Muscle of leg (tissue), 16 donors: ENCODE data around the gene TMEM143. TPM values are rescaled to one million over a fixed set of nuclear protein-coding genes. Genes with fewer than 3 reads are reported as not detected.

ENCODE experiments used
- DNase-seq: peaks from one replicate; pipeline ENCODE4 v3.0.0; 2013
- H3K27ac ChIP-seq: one replicate; pipeline ENCODE4 v1.5.1; 2013; ENCODE audit warnings: mild to moderate bottlenecking, low read length, control low read depth
- H3K27me3 ChIP-seq: one replicate; pipeline ENCODE4 v1.6.1; 2013; ENCODE audit warnings: low read length; ENCODE audit not compliant: control insufficient read depth, insufficient read depth
- H3K36me3 ChIP-seq: one replicate; pipeline ENCODE4 v1.6.1; 2013; ENCODE audit warnings: low read length; ENCODE audit not compliant: control insufficient read depth, insufficient read depth
- H3K4me1 ChIP-seq: one replicate; pipeline ENCODE4 v1.6.1; 2013; ENCODE audit warnings: low read length; ENCODE audit not compliant: control insufficient read depth, insufficient read depth
- H3K4me3 ChIP-seq: one replicate; pipeline ENCODE4 v1.5.1; 2013; ENCODE audit warnings: low read length, control low read depth
- H3K9me3 ChIP-seq: replicated peaks from 2 replicates; pipeline ENCODE4 v1.6.1; 2013; ENCODE audit warnings: low read depth, low read length; ENCODE audit not compliant: control insufficient read depth
- WGBS: methylation state at CpG from one replicate; pipeline ENCODE4 v1.1.5; 2013; ENCODE audit warnings: missing lambda C conversion rate; ENCODE audit not compliant: insufficient coverage; 5-methylcytosine and 5-hydroxymethylcytosine counted together
- long read RNA-seq, 11 donors: transcript quantifications; one replicate each; lab custom pipeline, GENCODE V29; 2026
- polyA plus RNA-seq, 8 donors: library from polyadenylated mRNA; unstranded; fragments of 120-200 nt; gene quantifications; one replicate each; pipeline versions ENCODE4 v1.2.1 to v1.2.3, GENCODE V29; 2013; ENCODE audit warnings: inconsistent platforms in 1 of 8, low replicate concordance in 1 of 8; ENCODE audit not compliant: insufficient read length in 8 of 8, insufficient read depth in 1 of 8
- total RNA-seq: library from RNA; stranded (reverse); fragments of 120-200 nt; gene quantifications from one replicate; pipeline ENCODE4 v1.2.4, GENCODE V29; 2013

The TMEM143 gene
- total RNA-seq (4.1 TPM), polyA plus RNA-seq (10 to 100 TPM in 7 of 8 donors, 1 to 10 TPM in 1; 8.0 to 17.4 (median 15.0) TPM)
- long read RNA-seq, donor 1, partial matches to known transcripts, result 0 of 3 reads
- long read RNA-seq, donor 1, other reads (novel, unspliced or antisense), result 0 of 3 reads
- long read RNA-seq, donor 2, result 0 reads
- long read RNA-seq, donor 3, partial matches to known transcripts, result 0 of 4 reads
- long read RNA-seq, donor 3, other reads (novel, unspliced or antisense), result 0 of 4 reads
- long read RNA-seq, donor 4, result 0 reads
- long read RNA-seq, donor 5, transcript TMEM143-201 (8 exons, 2,560 nt), result major isoform, 6 of 6 reads
- long read RNA-seq, donor 5, partial matches to known transcripts, result 0 of 6 reads
- long read RNA-seq, donor 5, other reads (novel, unspliced or antisense), result 0 of 6 reads
- long read RNA-seq, donor 6, partial matches to known transcripts, result 0 of 3 reads
- long read RNA-seq, donor 6, other reads (novel, unspliced or antisense), result 0 of 3 reads
- long read RNA-seq, donor 7, partial matches to known transcripts, result 0 of 1 reads
- long read RNA-seq, donor 7, other reads (novel, unspliced or antisense), result 0 of 1 reads
- long read RNA-seq, donor 8, partial matches to known transcripts, result 5 of 6 reads
- long read RNA-seq, donor 8, other reads (novel, unspliced or antisense), result 0 of 6 reads
- long read RNA-seq, donor 9, partial matches to known transcripts, result 0 of 2 reads
- long read RNA-seq, donor 9, other reads (novel, unspliced or antisense), result 0 of 2 reads
- long read RNA-seq, donor 10, partial matches to known transcripts, result 39 of 44 reads
- long read RNA-seq, donor 10, other reads (novel, unspliced or antisense), result 0 of 44 reads
- long read RNA-seq, donor 11, partial matches to known transcripts, result 0 of 2 reads
- long read RNA-seq, donor 11, other reads (novel, unspliced or antisense), result 0 of 2 reads

DNA sequence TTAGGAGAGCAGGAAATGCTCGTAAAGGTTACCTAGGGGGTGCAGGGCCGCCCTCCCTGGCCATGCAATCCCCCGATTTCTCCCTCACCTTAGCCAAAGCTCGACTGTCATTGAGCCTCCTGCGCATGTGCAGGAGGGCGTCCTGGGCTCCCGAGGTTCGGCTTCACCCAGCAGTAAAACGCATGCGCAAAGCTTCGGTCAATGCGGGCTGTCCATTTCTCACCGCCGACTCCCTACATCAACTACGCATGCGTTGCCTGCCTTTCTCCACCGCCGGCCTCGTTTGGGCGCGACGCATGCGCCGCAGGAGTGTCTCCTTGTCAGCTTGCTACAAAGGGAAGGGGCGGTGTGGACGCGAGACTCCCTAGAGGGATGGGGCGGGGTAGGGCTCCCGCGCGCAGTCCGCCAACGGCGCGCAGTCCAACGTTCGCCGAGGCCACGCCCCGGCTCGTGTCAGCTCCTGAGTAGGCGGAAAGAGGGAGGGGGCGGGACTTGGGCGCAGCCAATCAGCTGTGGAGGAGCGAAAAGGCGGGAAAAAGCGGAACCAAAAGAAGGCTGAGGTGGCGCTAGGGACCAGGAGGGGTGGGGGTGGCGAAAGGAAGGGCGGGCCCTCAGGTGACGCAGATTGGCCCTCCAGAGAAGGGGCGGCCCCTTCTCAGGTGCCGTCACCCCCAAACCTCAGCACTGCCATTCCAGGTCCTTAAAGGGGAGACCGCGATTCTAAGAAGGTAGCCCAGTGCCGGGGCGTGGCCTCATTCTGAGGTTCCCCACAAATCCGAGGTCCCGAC, at the start of gene TMEM143, which contains the start of gene SYNGR4:
Gene TMEM143 (minus strand): TSS at position 131 of the 788 bp plus-strand sequence. CDS start 20 bp downstream, at position 111.
Gene SYNGR4 (plus strand): TSS at position 558 of the 788 bp plus-strand sequence. CDS start 1,476 bp downstream, outside the sequence.
- H3K27ac ChIP-seq, result peak within 1 kb of the TSS; percentile 98
- peak within 1 kb of the TSS; percentile 90 for H3K4me3 ChIP-seq
- 1% methylated on average over 43 of the region's 59 CpGs for WGBS
- no peaks in the 10 kb centered on the region for H3K9me3 ChIP-seq
- H3K4me1 ChIP-seq, result peaks cover 14% of the 10 kb centered on the region
- H3K27me3 ChIP-seq, result no peaks in the 10 kb centered on the region
- peaks cover 3% of the 10 kb centered on the region for H3K36me3 ChIP-seq
- DNase-seq, result peak; percentile 100

DNA sequence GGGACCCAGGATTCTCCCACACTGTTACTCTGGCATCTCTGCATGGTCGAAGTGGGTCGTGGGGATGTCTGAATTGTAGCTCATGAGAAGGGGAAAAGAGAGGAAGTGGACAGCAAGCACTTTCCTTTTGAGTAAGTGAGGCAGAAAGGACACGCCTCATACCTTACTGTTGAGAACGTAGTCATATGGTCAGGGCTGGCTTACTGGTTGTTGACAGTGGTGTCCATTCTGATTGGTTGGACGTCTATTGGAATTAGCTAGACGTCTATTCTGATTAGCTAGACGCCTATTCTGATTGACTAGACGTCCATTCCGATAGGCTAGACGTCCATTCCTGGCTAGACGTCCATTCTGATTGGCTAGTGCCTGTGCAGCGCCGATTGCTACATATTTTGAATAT, 42.1 kb upstream of the TMEM143 start:
- DNase-seq, result no peak
- no peak overlapping the region for H3K4me3 ChIP-seq
- H3K36me3 ChIP-seq, result no peaks in the 10 kb centered on the region
- 88% methylated on average over 11 of the region's 13 CpGs for WGBS
- H3K4me1 ChIP-seq, result no peaks in the 10 kb centered on the region
- no peaks in the 10 kb centered on the region for H3K9me3 ChIP-seq
- H3K27ac ChIP-seq, result no peak overlapping the region
- no peaks in the 10 kb centered on the region for H3K27me3 ChIP-seq

GRCh38 chr19:48405010-48405659, 41.4 kb upstream of the TMEM143 start:
- no peak overlapping the region for H3K27ac ChIP-seq
- WGBS, result 88% methylated on average over 18 of the region's 27 CpGs
- H3K36me3 ChIP-seq, result no peaks in the 10 kb centered on the region
- H3K4me1 ChIP-seq, result no peaks in the 10 kb centered on the region
- DNase-seq, result no peak
- H3K27me3 ChIP-seq, result no peaks in the 10 kb centered on the region
- no peak overlapping the region for H3K4me3 ChIP-seq
- no peaks in the 10 kb centered on the region for H3K9me3 ChIP-seq

GRCh38 chr19:48403606-48404005, 39.9 kb upstream of the TMEM143 start:
- WGBS, result 57% methylated on average over 1 of the region's 3 CpGs
- H3K27me3 ChIP-seq, result no peaks in the 10 kb centered on the region
- no peak overlapping the region for H3K27ac ChIP-seq
- H3K9me3 ChIP-seq, result no peaks in the 10 kb centered on the region
- H3K36me3 ChIP-seq, result no peaks in the 10 kb centered on the region
- H3K4me1 ChIP-seq, result no peaks in the 10 kb centered on the region
- DNase-seq, result peak; percentile 83
- H3K4me3 ChIP-seq, result no peak overlapping the region

DNA sequence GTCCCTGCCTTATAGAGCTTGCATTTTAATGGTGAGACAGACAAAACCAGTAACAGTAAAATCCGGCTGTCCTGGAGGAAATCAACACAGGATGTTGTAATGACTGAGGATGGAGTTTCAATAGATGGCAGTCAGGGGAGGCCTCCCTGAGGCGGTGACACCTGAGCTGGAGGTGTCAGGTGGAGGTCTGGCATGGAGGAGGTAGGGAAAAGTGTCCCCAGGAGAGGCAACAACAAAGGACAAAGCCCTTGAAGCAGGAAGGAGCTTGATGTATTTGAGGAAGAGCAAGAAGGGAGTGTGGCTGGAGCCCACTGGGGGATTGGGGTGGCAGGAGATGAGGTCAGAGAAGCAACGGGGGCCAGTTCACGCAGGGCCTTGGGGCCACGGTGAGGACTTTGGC, 37.5 kb upstream of the TMEM143 start:
- peaks cover 19% of the 10 kb centered on the region for H3K27me3 ChIP-seq
- 50% methylated on average over 5 of the region's 5 CpGs for WGBS
- H3K9me3 ChIP-seq, result no peaks in the 10 kb centered on the region
- DNase-seq, result no peak
- H3K4me1 ChIP-seq, result peaks cover 19% of the 10 kb centered on the region
- H3K4me3 ChIP-seq, result no peak overlapping the region
- no peak overlapping the region for H3K27ac ChIP-seq
- no peaks in the 10 kb centered on the region for H3K36me3 ChIP-seq

DNA sequence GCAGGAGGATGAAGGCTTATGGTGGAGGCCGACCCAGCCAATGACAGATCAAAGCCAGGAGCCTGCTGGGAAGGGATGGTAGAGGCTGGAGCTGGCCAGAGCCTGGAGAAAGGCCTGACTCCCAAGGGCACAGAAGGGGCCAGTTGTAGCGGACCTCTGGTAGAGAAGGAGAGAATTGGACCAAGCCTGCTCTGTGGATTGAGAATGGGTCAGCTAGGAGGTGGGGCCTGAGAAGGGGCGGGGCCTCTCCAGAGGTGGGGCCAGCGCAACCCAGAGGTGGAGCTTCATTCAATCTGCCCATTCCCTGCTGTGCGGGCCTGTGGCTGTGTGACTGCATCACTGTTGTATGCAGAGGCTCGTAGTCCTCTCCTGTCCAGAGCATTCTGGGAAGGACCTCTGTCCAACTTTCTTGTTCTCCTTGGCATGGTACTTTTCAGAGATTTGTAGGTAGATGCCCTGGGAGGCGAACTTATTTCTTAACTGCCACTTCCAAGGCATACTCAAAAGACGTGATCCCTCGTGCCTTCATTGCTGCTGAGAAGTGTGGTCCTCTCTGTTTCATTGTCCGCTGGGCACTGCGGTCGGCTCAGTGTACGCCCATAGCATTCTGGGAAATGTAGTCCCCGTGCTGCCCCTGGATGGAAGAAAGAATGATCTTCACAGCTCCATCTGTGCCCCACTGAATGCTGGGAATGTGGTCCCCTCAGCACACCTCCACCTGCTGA, 36.4 kb upstream of the TMEM143 start:
- H3K4me1 ChIP-seq, result peaks cover 28% of the 10 kb centered on the region
- H3K36me3 ChIP-seq, result no peaks in the 10 kb centered on the region
- DNase-seq, result peak; percentile 72
- WGBS, result 51% methylated on average over 6 of the region's 14 CpGs
- no peaks in the 10 kb centered on the region for H3K9me3 ChIP-seq
- peak overlapping the region; percentile 62 for H3K27ac ChIP-seq
- H3K4me3 ChIP-seq, result no peak overlapping the region
- H3K27me3 ChIP-seq, result peaks cover 30% of the 10 kb centered on the region

DNA sequence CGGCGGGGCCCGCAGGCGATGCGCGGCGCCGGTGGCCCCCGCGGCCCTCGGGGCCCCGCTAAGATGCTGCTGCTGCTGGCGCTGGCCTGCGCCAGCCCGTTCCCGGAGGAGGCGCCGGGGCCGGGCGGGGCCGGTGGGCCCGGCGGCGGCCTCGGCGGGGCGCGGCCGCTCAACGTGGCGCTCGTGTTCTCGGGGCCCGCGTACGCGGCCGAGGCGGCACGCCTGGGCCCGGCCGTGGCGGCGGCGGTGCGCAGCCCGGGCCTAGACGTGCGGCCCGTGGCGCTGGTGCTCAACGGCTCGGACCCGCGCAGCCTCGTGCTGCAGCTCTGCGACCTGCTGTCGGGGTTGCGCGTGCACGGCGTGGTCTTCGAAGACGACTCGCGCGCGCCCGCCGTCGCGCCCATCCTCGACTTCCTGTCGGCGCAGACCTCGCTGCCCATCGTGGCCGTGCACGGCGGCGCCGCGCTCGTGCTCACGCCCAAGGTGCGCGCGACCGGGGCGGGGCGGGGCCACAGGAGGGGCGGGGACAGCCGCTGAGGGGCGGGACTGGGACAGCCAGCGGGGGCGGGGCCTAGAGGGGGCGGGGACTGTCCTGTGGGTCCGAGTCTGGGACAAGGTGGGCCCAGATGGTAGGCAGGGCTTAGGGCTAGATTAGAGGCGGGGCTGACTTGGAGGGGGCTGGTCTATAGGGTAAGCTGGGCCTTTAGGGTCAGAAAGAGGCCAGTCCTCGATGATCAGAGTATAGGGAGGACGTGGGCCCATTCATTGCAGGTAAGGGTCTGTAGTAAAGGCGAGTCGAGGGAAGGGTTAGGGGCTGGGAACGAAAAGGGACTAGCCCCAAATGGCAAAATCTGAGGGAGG, 34.9 kb upstream of the TMEM143 start:
- Histone ChIP-seq H3K36me3 (no peaks in the 10 kb centered on the region), H3K27me3 (peaks cover 46% of the 10 kb centered on the region), H3K9me3 (no peaks in the 10 kb centered on the region), H3K4me3 (peak overlapping the region; percentile 38), H3K4me1 (peaks cover 41% of the 10 kb centered on the region), H3K27ac (peak overlapping the region; percentile 69)
- DNase-seq, result peak; percentile 90
- WGBS, result 5% methylated on average over 82 of the region's 104 CpGs

GRCh38 chr19:48398102-48398374, 34.3 kb upstream of the TMEM143 start:
- Histone ChIP-seq H3K27me3 (peaks cover 52% of the 10 kb centered on the region), H3K9me3 (no peaks in the 10 kb centered on the region)
- DNase-seq, result peak; percentile 37

More at GRCh38 chr19:48398102-48398374, 34.3 kb upstream of the TMEM143 start:
- peaks cover 46% of the 10 kb centered on the region for H3K4me1 ChIP-seq
- 3% methylated on average over 17 of the region's 17 CpGs for WGBS
- H3K36me3 ChIP-seq, result no peaks in the 10 kb centered on the region
- H3K27ac ChIP-seq, result peak overlapping the region; percentile 51
- H3K4me3 ChIP-seq, result peak overlapping the region; percentile 38
